ENCODE measurements around the gene TC2N. TPM values are rescaled to one million over a fixed set of nuclear protein-coding genes. Genes with fewer than 3 reads are reported as not detected.

TC2N gene
- total and polyA plus RNA-seq, 2 donors (not counting 1 experiment from before 2014, with no cell fraction given), result 3.7 to 10.4 TPM

GRCh38 chr14:91737619-91738018 lies 129.7 kb downstream of the TC2N start:
- Histone ChIP-seq H3K4me2 (replicated peaks; ENCODE audit: low read depth, low read length, poor library complexity, severe bottlenecking) (no peak overlapping the region), H3K9ac (ENCODE audit: low read length) (no peak overlapping the region), H3K9me3 (ENCODE audit: control extremely low read depth in 1 of 3, control insufficient read depth in 2 of 3, insufficient read depth in 1 of 3, low read length in 2 of 3) (peaks cover 0 to 3% (median 2%) of the 10 kb centered on the region in 3 donors), H4K20me1 (ENCODE audit: control insufficient read depth, insufficient read depth, low read length, poor library complexity, severe bottlenecking) (no peaks in the 10 kb centered on the region), H3K4me3 (ENCODE audit: control extremely low read depth in 1 of 5, extremely low read depth in 1 of 5, insufficient read depth in 1 of 5, low read depth in 2 of 5, low read length in 4 of 5) (no peak overlapping the region), H3K79me2 (ENCODE audit: control insufficient read depth, insufficient read depth, low read length) (no peaks in the 10 kb centered on the region), H3K27me3 (replicated peaks in 1 of 4; ENCODE audit: control extremely low read depth in 1 of 4, control insufficient read depth in 3 of 4, insufficient read depth in 4 of 4, low read length in 3 of 4) (peaks cover 0 to 9% (median 2%) of the 10 kb centered on the region in 4 experiments), H3K36me3 (replicated peaks in 1 of 2; ENCODE audit: control extremely low read depth in 1 of 2, control insufficient read depth in 1 of 2, extremely low read depth in 1 of 2, insufficient read depth in 2 of 2, low read length in 1 of 2) (no peaks in the 10 kb centered on the region), H3K4me1 (ENCODE audit: control insufficient read depth in 2 of 2, insufficient read depth in 2 of 2, low read length in 2 of 2) (no peaks in the 10 kb centered on the region), H2AFZ (ENCODE audit: insufficient read depth, low read depth, low read length, poor library complexity, severe bottlenecking) (no peak overlapping the region), H3K27ac (ENCODE audit: low read length in 2 of 2) (no peak overlapping the region)
- peaks cover 2% of the 10 kb centered on the region for H3K9me3 Mint-ChIP-seq (ENCODE audit: insufficient read depth)
- no peaks in the 10 kb centered on the region for H3K4me1 Mint-ChIP-seq
- TF ChIP-seq CTCF (IDR thresholded peaks at IDR 0.05) (no peak), EZH2 (IDR thresholded peaks at IDR 0.05; ENCODE audit: borderline replicate concordance, insufficient read depth, low read depth, low read length, poor library complexity, severe bottlenecking) (no peak)
- DNase-seq (no peak), ATAC-seq (ENCODE audit: low read depth) (no peak)
- H3K27ac Mint-ChIP-seq, result no peak overlapping the region
- H3K4me3 Mint-ChIP-seq, result no peak overlapping the region
- intact Hi-C loops (cut with micrococcal nuclease), result no loop called here
- whole genome bisulfite sequencing (ENCODE audit: insufficient coverage), result 96% methylated on average over 3 of the region's 5 CpGs
- ChIA-PET POLR2A (interaction anchor here (0.7 kb wide), 1 partner anchor 132 kb away, joined by 4 read pairs; no protein-coding TSS in a partner anchor), CTCF (no interaction called here)
- H3K27me3 Mint-ChIP-seq, result peaks cover 34% of the 10 kb centered on the region

DNA sequence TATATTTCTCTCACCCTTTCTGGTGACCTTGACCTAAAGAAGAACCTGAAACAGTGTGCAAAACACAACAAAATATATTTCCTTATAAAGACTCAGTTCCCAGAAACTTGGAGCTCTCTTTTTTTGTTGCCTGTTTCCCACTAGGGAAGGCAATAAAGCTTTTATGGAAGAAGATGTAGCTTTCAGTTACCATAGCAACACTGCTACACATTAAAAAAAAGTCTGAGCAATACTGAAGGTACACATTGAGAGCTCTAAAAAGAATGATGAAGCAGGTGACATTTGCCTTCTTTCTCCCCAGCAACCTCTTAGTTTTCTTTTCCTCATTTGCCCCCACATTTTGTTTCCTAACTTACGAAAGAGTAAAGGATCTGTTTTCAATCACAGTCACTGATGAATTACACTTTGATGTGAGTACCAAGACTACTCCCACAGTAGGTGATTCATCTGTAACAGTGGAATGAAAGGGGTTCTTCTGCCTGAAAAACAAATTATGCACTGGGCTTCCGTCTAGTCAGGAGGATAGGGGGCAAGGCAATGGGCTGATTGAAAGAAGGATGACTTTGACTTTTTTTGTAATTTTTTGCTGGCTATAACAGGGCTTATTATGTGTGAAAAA lies 134.4 kb downstream of the TC2N start:
- ChIA-PET POLR2A (no interaction called here), CTCF (no interaction called here)
- ATAC-seq (ENCODE audit: low read depth), result no peak
- no peak overlapping the region for H3K4me3 Mint-ChIP-seq
- no CpG with 5 or more reads among the region's 2 CpGs for WGBS (ENCODE audit: insufficient coverage)
- peaks cover 29% of the 10 kb centered on the region for H3K27me3 Mint-ChIP-seq
- no peak overlapping the region for H3K4me3 ChIP-seq (ENCODE audit: control extremely low read depth in 1 of 5, extremely low read depth in 1 of 5, insufficient read depth in 1 of 5, low read depth in 2 of 5, low read length in 4 of 5)
- no peak overlapping the region for H3K9ac ChIP-seq (ENCODE audit: low read length)
- H2AFZ ChIP-seq (ENCODE audit: insufficient read depth, low read depth, low read length, poor library complexity, severe bottlenecking), result no peak overlapping the region
- no peak for TF ChIP-seq EZH2 (IDR thresholded peaks at IDR 0.05; ENCODE audit: borderline replicate concordance, insufficient read depth, low read depth, low read length, poor library complexity, severe bottlenecking)
- no peak for TF ChIP-seq CTCF (IDR thresholded peaks at IDR 0.05)
- no peaks in the 10 kb centered on the region for H3K36me3 ChIP-seq (replicated peaks in 1 of 2; ENCODE audit: control extremely low read depth in 1 of 2, control insufficient read depth in 1 of 2, extremely low read depth in 1 of 2, insufficient read depth in 2 of 2, low read length in 1 of 2)
- H3K27me3 ChIP-seq (replicated peaks in 1 of 4; ENCODE audit: control extremely low read depth in 1 of 4, control insufficient read depth in 3 of 4, insufficient read depth in 4 of 4, low read length in 3 of 4), result peaks cover 0 to 9% (median 4%) of the 10 kb centered on the region in 4 experiments
- H3K27ac ChIP-seq (ENCODE audit: low read length in 2 of 2), result no peak overlapping the region
- H3K9me3 ChIP-seq (ENCODE audit: control extremely low read depth in 1 of 3, control insufficient read depth in 2 of 3, insufficient read depth in 1 of 3, low read length in 2 of 3), result peaks cover 0 to 3% (median 0%) of the 10 kb centered on the region in 3 donors
- no peaks in the 10 kb centered on the region for H4K20me1 ChIP-seq (ENCODE audit: control insufficient read depth, insufficient read depth, low read length, poor library complexity, severe bottlenecking)
- intact Hi-C loops (cut with micrococcal nuclease), result no loop called here
- no peaks in the 10 kb centered on the region for H3K79me2 ChIP-seq (ENCODE audit: control insufficient read depth, insufficient read depth, low read length)
- H3K9me3 Mint-ChIP-seq (ENCODE audit: insufficient read depth), result no peaks in the 10 kb centered on the region
- DNase-seq, result no peak
- H3K4me2 ChIP-seq (replicated peaks; ENCODE audit: low read depth, low read length, poor library complexity, severe bottlenecking), result no peak overlapping the region
- no peaks in the 10 kb centered on the region for H3K4me1 Mint-ChIP-seq
- H3K4me1 ChIP-seq (ENCODE audit: control insufficient read depth in 2 of 2, insufficient read depth in 2 of 2, low read length in 2 of 2), result no peaks in the 10 kb centered on the region
- H3K27ac Mint-ChIP-seq, result no peak overlapping the region
